Mucosa of descending colon (tissue), 3 donors: ENCODE measurements around the gene SLC17A2. TPM values are rescaled to one million over a fixed set of nuclear protein-coding genes. Genes with fewer than 3 reads are reported as not detected.
"Not testable (repeated sequence)": the region's sequence is repeated elsewhere in the genome, so short reads cannot be mapped to it uniquely, and the experiment has no call there.

ENCODE experiments used
- ATAC-seq: fragments of 200-7000 bp; cut with Tn5 transposase; one replicate; pipeline ENCODE4 v1.9.1; 2020; ENCODE audit warnings: mild to moderate bottlenecking, moderate library complexity
- DNase-seq, 3 donors: peaks; one replicate each; pipeline ENCODE4 v3.0.0-alpha.2; 2020
- H3K36me3 ChIP-seq: fragments of 200-600 bp; one replicate; pipeline ENCODE4 v1.8.0; 2021; ENCODE audit warnings: low read depth, mild to moderate bottlenecking
- H3K4me1 ChIP-seq: fragments of 200-600 bp; one replicate; pipeline ENCODE4 v1.8.0; 2021; ENCODE audit warnings: low read depth, mild to moderate bottlenecking
- H3K4me3 ChIP-seq: fragments of 200-600 bp; one replicate; pipeline ENCODE4 v1.8.0; 2021; ENCODE audit warnings: mild to moderate bottlenecking
- H3K9me3 ChIP-seq: fragments of 200-600 bp; one replicate; pipeline ENCODE4 v1.8.0; 2021; ENCODE audit warnings: mild to moderate bottlenecking
- CTCF ChIP-seq: fragments of 200-600 bp; IDR thresholded peaks from one replicate; pipeline ENCODE4 v1.8.0; 2022; ENCODE audit warnings: antibody characterized with exemption, mild to moderate bottlenecking
- intact Hi-C, 2 donors: fragments of 100-400 bp; cut with DNase I in 1 of 2; cut with micrococcal nuclease in 1 of 2; formaldehyde crosslinking; loops; one replicate each; pipeline versions ENCODE4 v1.11.0 to v1.11.1; 2022; cut with DNase I, micrococcal nuclease
- total RNA-seq, 3 donors: library from RNA; stranded (reverse); fragmentation: NEBNext Ultra II Directional in 2 of 3; extraction: Animal tissue kit (Norgen Biotek cat#: 25700) in 2 of 3; gene quantifications; one replicate each; pipeline versions ENCODE4 v1.2.1 to v1.2.4, GENCODE V29; 2021 to 2023
- donor health status: DM: no; HTN: no; CAD: no; lungs with moderate emphysema.
- donor health status: DM: no; HTN: no; CAD: no.
- donor health status: DM: no; HTN: yes; CAD: no.

Gene SLC17A2
- total RNA-seq, 3 donors from 2014 or later, result not detected

GRCh38 chr6:25949695-25950094, 19.2 kb upstream of the SLC17A2 start:
- Histone ChIP-seq H3K4me1 (no peaks in the 10 kb centered on the region), H3K4me3 (no peak overlapping the region), H3K9me3 (no peaks in the 10 kb centered on the region), H3K36me3 (no peaks in the 10 kb centered on the region)
- intact Hi-C loops, result no loop called here
- ATAC-seq (no peak), DNase-seq (no peak)
- TF ChIP-seq CTCF, result no peak

DNA sequence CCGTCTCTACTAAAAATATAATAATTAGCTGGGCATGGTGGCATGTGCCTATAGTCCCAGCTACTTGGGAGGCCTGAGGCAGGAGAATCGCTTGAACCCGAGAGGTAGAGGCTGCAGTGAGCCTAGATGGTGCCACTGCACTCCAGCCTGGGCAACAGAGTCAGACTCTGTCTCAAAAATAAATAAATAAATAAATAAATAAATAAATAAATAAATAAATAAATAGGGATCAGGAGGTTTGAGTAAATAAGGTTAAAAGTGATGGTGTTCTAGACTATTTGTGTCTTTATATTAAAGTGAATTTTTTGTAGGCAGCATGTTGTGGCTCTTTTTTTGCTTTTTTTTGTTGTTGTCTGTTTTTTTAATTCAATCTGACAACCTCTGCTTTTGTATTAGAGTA, 17.0 kb upstream of the SLC17A2 start:
- intact Hi-C loops, DNase-seq, H3K4me1 ChIP-seq, H3K36me3 ChIP-seq, ATAC-seq, H3K4me3 ChIP-seq, H3K9me3 ChIP-seq: not testable (repeated sequence)

GRCh38 chr6:25946631-25947030, 16.1 kb upstream of the SLC17A2 start:
- Histone ChIP-seq H3K9me3 (no peaks in the 10 kb centered on the region), H3K4me3 (no peak overlapping the region), H3K4me1 (no peaks in the 10 kb centered on the region), H3K36me3 (no peaks in the 10 kb centered on the region)
- TF ChIP-seq CTCF, result no peak
- ATAC-seq (no peak), DNase-seq (no peak)
- intact Hi-C loops, result no loop called here

- DNase-seq, H3K9me3 ChIP-seq, H3K4me1 ChIP-seq, intact Hi-C loops, H3K4me3 ChIP-seq, ATAC-seq, H3K36me3 ChIP-seq: not testable (repeated sequence)
Measured at GRCh38 chr6:25945738-25946137, 15.2 kb upstream of the SLC17A2 start.

- no peak for TF ChIP-seq CTCF
- intact Hi-C loops, result no loop called here
- DNase-seq (no peak), ATAC-seq (no peak)
- H3K4me1 ChIP-seq, result no peaks in the 10 kb centered on the region
- no peaks in the 10 kb centered on the region for H3K9me3 ChIP-seq
- H3K36me3 ChIP-seq, result no peaks in the 10 kb centered on the region
- H3K4me3 ChIP-seq, result no peak overlapping the region
Measured at GRCh38 chr6:25944688-25945574, 14.4 kb upstream of the SLC17A2 start.

GRCh38 chr6:25943887-25944286, 13.4 kb upstream of the SLC17A2 start:
- intact Hi-C loops, result no loop called here
- no peak for TF ChIP-seq CTCF
- H3K9me3 ChIP-seq, result no peaks in the 10 kb centered on the region

More at GRCh38 chr6:25943887-25944286, 13.4 kb upstream of the SLC17A2 start:
- Histone ChIP-seq H3K36me3 (no peaks in the 10 kb centered on the region), H3K4me3 (no peak overlapping the region), H3K4me1 (no peaks in the 10 kb centered on the region)
- DNase-seq (no peak), ATAC-seq (no peak)
